H1 (cell line): ENCODE measurements around the gene ERAS. TPM values are rescaled to one million over a fixed set of nuclear protein-coding genes. Genes with fewer than 3 reads are reported as not detected.

Experiments used
- CTCF ChIA-PET: fragments of 300-600 bp; sonication (Branson Sonifier 250); formaldehyde crosslinking; loops from one replicate; lab custom pipeline; 2021; ENCODE audit not compliant: partially characterized antibody; lab: Charles Lee
- POLR2A ChIA-PET: fragments of 300-600 bp; sonication (Branson Sonifier 250); formaldehyde crosslinking; loops from one replicate; lab custom pipeline; 2021; ENCODE audit warnings: inconsistent platforms; ENCODE audit not compliant: partially characterized antibody; lab: Charles Lee
- DNase-seq, 2 experiments: peaks; one replicate each; pipeline versions ENCODE4 v3.0.0 to v3.0.0-alpha.2; 2010 to 2022; ENCODE audit warnings: low spot score in 2 of 2, low read depth in 1 of 2, mixed read lengths in 1 of 2
- FAIRE-seq: peaks from 2 replicates; lab custom pipeline; 2011; peaks lifted over from hg19 to GRCh38; lab: Jason Lieb, UNC
- H2AFZ ChIP-seq: 2 replicates; pipeline ENCODE4 v1.8.1; 2012; ENCODE audit warnings: low read length, inconsistent platforms
- H2AK5ac ChIP-seq: 2 replicates; pipeline ENCODE4 v1.6.1; 2013; ENCODE audit warnings: low read depth, low read length
- H2BK120ac ChIP-seq: replicated peaks from 2 replicates; pipeline ENCODE3; 2013; ENCODE audit warnings: low read depth, low read length, inconsistent platforms
- H2BK12ac ChIP-seq: 2 replicates; pipeline ENCODE4 v1.6.1; 2013; ENCODE audit warnings: low read depth, low read length
- H2BK15ac ChIP-seq: 2 replicates; pipeline ENCODE4 v1.6.1; 2013; ENCODE audit warnings: low read length
- H2BK20ac ChIP-seq: 2 replicates; pipeline ENCODE4 v1.6.1; 2013; ENCODE audit warnings: low read length
- H2BK5ac ChIP-seq: 2 replicates; pipeline ENCODE4 v1.6.1; 2013; ENCODE audit warnings: low read depth, low read length
- H3K14ac ChIP-seq: 2 replicates; pipeline ENCODE4 v1.6.1; 2013; ENCODE audit warnings: inconsistent platforms; ENCODE audit not compliant: insufficient read length
- H3K18ac ChIP-seq: 2 replicates; pipeline ENCODE4 v1.6.1; 2013; ENCODE audit warnings: low read length; ENCODE audit errors: extremely low read depth
- H3K23ac ChIP-seq: 2 replicates; pipeline ENCODE4 v1.6.1; 2013; ENCODE audit warnings: inconsistent platforms; ENCODE audit not compliant: insufficient read length
- H3K23me2 ChIP-seq: 2 replicates; pipeline ENCODE4 v1.6.1; 2013; ENCODE audit warnings: low read depth, low read length
- H3K27ac ChIP-seq: 2 replicates; pipeline ENCODE4 v1.6.1; 2011; ENCODE audit warnings: low read depth, low read length, inconsistent platforms
- H3K27me3 ChIP-seq, 4 experiments: replicated peaks in 1 of 4; 1 replicate in 1 of 4; 2 replicates in 3 of 4; pipeline versions ENCODE4 v1.6.1 to v1.8.1; 2011 to 2013; ENCODE audit warnings: low read length in 3 of 4, mild to moderate bottlenecking in 3 of 4, inconsistent platforms in 2 of 4, mixed read lengths in 2 of 4, moderate library complexity in 1 of 4; ENCODE audit not compliant: control insufficient read depth in 3 of 4, insufficient read depth in 3 of 4; ENCODE audit errors: extremely low read depth in 1 of 4
- H3K36me3 ChIP-seq, 4 experiments: 2 replicates each; pipeline versions ENCODE4 v1.6.1 to v1.8.1; 2011 to 2013; ENCODE audit warnings: mild to moderate bottlenecking in 4 of 4, low read length in 3 of 4, moderate library complexity in 2 of 4, control low read depth in 1 of 4, inconsistent platforms in 1 of 4; ENCODE audit not compliant: insufficient read depth in 4 of 4, control insufficient read depth in 2 of 4
- H3K4ac ChIP-seq: replicated peaks from 2 replicates; pipeline ENCODE3; 2013; ENCODE audit warnings: low read length, low read depth, mixed read lengths, inconsistent platforms; ENCODE audit not compliant: insufficient read length
- H3K4me1 ChIP-seq, 4 experiments: replicated peaks in 1 of 4; 1 replicate in 1 of 4; 2 replicates in 3 of 4; pipeline versions ENCODE4 v1.6.1 to v1.8.1; 2011 to 2013; ENCODE audit warnings: low read length in 3 of 4, inconsistent platforms in 2 of 4, mixed read lengths in 1 of 4; ENCODE audit not compliant: insufficient read depth in 4 of 4, control insufficient read depth in 3 of 4
- H3K4me2 ChIP-seq, 2 experiments: 2 replicates each; pipeline versions ENCODE4 v1.6.1 to v1.8.1; 2011 to 2013; ENCODE audit warnings: low read depth in 2 of 2, low read length in 2 of 2, control low read depth in 1 of 2, inconsistent platforms in 1 of 2, mild to moderate bottlenecking in 1 of 2; ENCODE audit not compliant: insufficient read depth in 1 of 2
- H3K4me3 ChIP-seq, 4 experiments: fragments of 200-600, 300-600 bp in 1 of 4; sonication (generic), shearing (Covaris generic), sonication (Bioruptor Twin) in 1 of 4; 2 replicates each; pipeline versions ENCODE4 v1.5.1 to v1.8.1; 2011 to 2016; ENCODE audit warnings: low read length in 4 of 4, low read depth in 3 of 4, control low read depth in 2 of 4, inconsistent platforms in 2 of 4, mild to moderate bottlenecking in 2 of 4, mixed read lengths in 1 of 4, moderate library complexity in 1 of 4; ENCODE audit not compliant: insufficient read depth in 2 of 4; ENCODE audit errors: extremely low read depth in 1 of 4
- H3K56ac ChIP-seq: replicated peaks from 2 replicates; pipeline ENCODE3; 2013; ENCODE audit warnings: low read depth, mild to moderate bottlenecking, mixed read lengths, low read length, inconsistent platforms; ENCODE audit not compliant: insufficient read length
- H3K79me1 ChIP-seq: 2 replicates; pipeline ENCODE4 v1.6.1; 2013; ENCODE audit warnings: low read depth, low read length, control low read depth
- H3K79me2 ChIP-seq, 2 experiments: 2 replicates each; pipeline versions ENCODE4 v1.6.1 to v1.8.1; 2012 to 2013; ENCODE audit warnings: low read length in 2 of 2, mild to moderate bottlenecking in 2 of 2, inconsistent platforms in 1 of 2; ENCODE audit not compliant: insufficient read depth in 2 of 2, control insufficient read depth in 1 of 2
- H3K9ac ChIP-seq, 4 experiments: replicated peaks in 1 of 4; 1 replicate in 1 of 4; 2 replicates in 3 of 4; pipeline versions ENCODE4 v1.6.1 to v1.8.1; 2011 to 2013; ENCODE audit warnings: low read depth in 3 of 4, low read length in 3 of 4, control low read depth in 2 of 4, mild to moderate bottlenecking in 2 of 4, moderate library complexity in 2 of 4, inconsistent platforms in 1 of 4; ENCODE audit errors: extremely low read depth in 1 of 4
- H3K9me3 ChIP-seq, 2 experiments: 2 replicates each; pipeline versions ENCODE4 v1.6.1 to v1.8.1; 2012 to 2013; ENCODE audit warnings: mild to moderate bottlenecking in 2 of 2, moderate library complexity in 2 of 2, control low read depth in 1 of 2, inconsistent platforms in 1 of 2, low read depth in 1 of 2, low read length in 1 of 2, mixed read lengths in 1 of 2; ENCODE audit not compliant: insufficient read depth in 2 of 2
- H4K20me1 ChIP-seq, 2 experiments: replicated peaks in 1 of 2; 2 replicates each; pipeline versions ENCODE3 to v1.8.1; 2011 to 2013; ENCODE audit warnings: inconsistent platforms in 2 of 2, low read length in 2 of 2, mild to moderate bottlenecking in 1 of 2; ENCODE audit not compliant: insufficient read depth in 2 of 2, control insufficient read depth in 1 of 2
- H4K5ac ChIP-seq: 2 replicates; pipeline ENCODE4 v1.6.1; 2013; ENCODE audit warnings: low read length, low read depth, mixed read lengths, inconsistent platforms; ENCODE audit not compliant: insufficient read length
- H4K8ac ChIP-seq: 2 replicates; pipeline ENCODE4 v1.8.0; 2013; ENCODE audit warnings: mild to moderate bottlenecking, moderate library complexity, low read length, inconsistent platforms; ENCODE audit not compliant: insufficient read depth; ENCODE audit errors: extremely low read depth
- H4K91ac ChIP-seq: replicated peaks from 2 replicates; pipeline ENCODE3; 2013; ENCODE audit warnings: low read length, mixed read lengths, inconsistent platforms; ENCODE audit not compliant: insufficient read length
- CHD2 ChIP-seq: IDR thresholded peaks from 2 replicates; pipeline ENCODE4 v1.6.1; 2012; ENCODE audit warnings: low read length, improper control_type of control experiment
- GTF2F1 ChIP-seq: IDR thresholded peaks from 2 replicates; pipeline ENCODE4 v1.6.1; 2012; ENCODE audit warnings: low read depth, low read length, improper control_type of control experiment, borderline replicate concordance
- NANOG ChIP-seq: IDR thresholded peaks from 2 replicates; pipeline ENCODE4 v1.6.1; 2011; ENCODE audit warnings: low read length, low read depth, mild to moderate bottlenecking, inconsistent platforms; ENCODE audit not compliant: insufficient read depth, poor library complexity, severe bottlenecking
- SUZ12 ChIP-seq: fragments of 200-600 bp; sonication (generic); IDR thresholded peaks from 2 replicates; pipeline ENCODE4 v1.6.1; 2012; ENCODE audit warnings: mild to moderate bottlenecking, inconsistent platforms, low read length, moderate library complexity, mixed read lengths
- WGBS, 2 experiments: shearing (Covaris generic) in 1 of 2; methylation state at CpG; one replicate each; pipeline versions ENCODE4 v1.1.6 to v1.1.7; 2013 to 2015; ENCODE audit warnings: low lambda C conversion rate in 2 of 2, mixed read lengths in 2 of 2, inconsistent platforms in 1 of 2, low coverage in 1 of 2, missing lambda C conversion rate in 1 of 2; ENCODE audit not compliant: insufficient replicate concordance in 2 of 2, insufficient coverage in 1 of 2, insufficient read length in 1 of 2; ENCODE audit errors: extremely low coverage in 1 of 2, missing lambda C conversion rate in 1 of 2; 5-methylcytosine and 5-hydroxymethylcytosine counted together
- polyA plus RNA-seq, 7 experiments: library from polyadenylated mRNA; depleted of rRNA in 3 of 7; stranded (reverse) in 5 of 7; unstranded in 2 of 7; fragments of >200 nt in 5 of 7; fragments of 200-250 nt in 2 of 7; gene quantifications; 1 replicate in 5 of 7; 2 replicates in 1 of 7; 4 replicates in 1 of 7; pipeline versions ENCODE4 v1.2.1 to v1.2.3, GENCODE V29; 2011 to 2013; ENCODE audit warnings: missing spikeins in 2 of 7, mixed read lengths in 2 of 7
- total RNA-seq: library from RNA; stranded (reverse); fragmentation: NEBNext Ultra II Directional; extraction: Animal tissue kit (Norgen Biotek cat#: 25700); gene quantifications from 2 replicates; pipeline ENCODE4 v1.2.1, GENCODE V29; 2021

ERAS gene
- total and polyA plus RNA-seq, 2 of the 8 experiments (the other 6 are each of a cell fraction or from before 2014, with no cell fraction given), result 0.70 TPM; not detected in 1

- FAIRE-seq (no peak), DNase-seq (no peak)
- H4K20me1 ChIP-seq, result no peaks in the 10 kb centered on the region
- no peak overlapping the region for H3K4me3 ChIP-seq
- no peak overlapping the region for H2AK5ac ChIP-seq
- no peak overlapping the region for H3K23ac ChIP-seq
- H2BK15ac ChIP-seq, result no peak overlapping the region
- no peaks in the 10 kb centered on the region for H3K79me1 ChIP-seq
- H4K91ac ChIP-seq, result no peak overlapping the region
- POLR2A ChIA-PET, result no interaction called here
- H3K18ac ChIP-seq, result no peak overlapping the region
- no peak overlapping the region for H2BK12ac ChIP-seq
- H2BK20ac ChIP-seq, result no peak overlapping the region
- H3K27ac ChIP-seq, result no peak overlapping the region
- CTCF ChIA-PET, result interaction anchor here (0.8 kb wide), 1 partner anchor 93 kb away, joined by 3 read pairs; no protein-coding TSS in a partner anchor
- no peak overlapping the region for H4K8ac ChIP-seq
- no peaks in the 10 kb centered on the region for H3K23me2 ChIP-seq
- H2BK5ac ChIP-seq, result no peak overlapping the region
- H3K9me3 ChIP-seq, result no peaks in the 10 kb centered on the region
- H4K5ac ChIP-seq, result no peak overlapping the region
- H3K4ac ChIP-seq, result no peak overlapping the region
- H3K4me1 ChIP-seq, result no peaks in the 10 kb centered on the region
- no peak overlapping the region for H3K4me2 ChIP-seq
- no peaks in the 10 kb centered on the region for H3K27me3 ChIP-seq
- no peak overlapping the region for H2AFZ ChIP-seq
- no peak overlapping the region for H3K56ac ChIP-seq
- H3K14ac ChIP-seq, result no peak overlapping the region
- H3K79me2 ChIP-seq, result no peaks in the 10 kb centered on the region
- no peak overlapping the region for H2BK120ac ChIP-seq
- no peak overlapping the region for H3K9ac ChIP-seq
- no peaks in the 10 kb centered on the region for H3K36me3 ChIP-seq
- 91% methylated on average over 4 of the region's 11 CpGs; no CpG with 5 or more reads in 1 of the 2 experiments for WGBS, 2 experiments
- TF ChIP-seq CHD2 (no peak), NANOG (no peak), GTF2F1 (no peak), SUZ12 (no peak)
Observed at GRCh38 chrX:48791063-48791820, 35.1 kb upstream of the ERAS start.
